Subcutaneous adipose tissue (tissue), 4 donors: ENCODE results near the gene LHFPL2. TPM values are rescaled to one million over a fixed set of nuclear protein-coding genes. Genes with fewer than 3 reads are reported as not detected.

Experiments used
- CTCF ChIP-seq: fragments of 450-650 bp; IDR thresholded peaks from one replicate; pipeline ENCODE4 v1.5.1; 2016; ENCODE audit warnings: low read depth, mild to moderate bottlenecking, control low read depth, antibody characterized with exemption, moderate library complexity
- total RNA-seq, 4 donors: library from RNA; depleted of rRNA; stranded (reverse); fragments of >200 nt; gene quantifications; one replicate each; pipeline ENCODE4 v1.1.0, GENCODE V29; 2016

The LHFPL2 gene
- total RNA-seq, 4 donors from 2014 or later, result 18.5 to 104 (median 30.0) TPM

- no peak for TF ChIP-seq CTCF
Observed at GRCh38 chr5:78603636-78604175, 44.9 kb downstream of the LHFPL2 start.

GRCh38 chr5:78602400-78602799, 46.2 kb downstream of the LHFPL2 start:
- TF ChIP-seq CTCF, result no peak

GRCh38 chr5:78601559-78602314, 46.8 kb downstream of the LHFPL2 start:
- no peak for TF ChIP-seq CTCF

- TF ChIP-seq CTCF, result no peak
Observed at GRCh38 chr5:78600687-78601414, 47.7 kb downstream of the LHFPL2 start.

- no peak for TF ChIP-seq CTCF
Observed at GRCh38 chr5:78598973-78599372, 49.6 kb downstream of the LHFPL2 start.

- TF ChIP-seq CTCF, result no peak
Observed at GRCh38 chr5:78597974-78598371, 50.6 kb downstream of the LHFPL2 start.
